GM19025 (cell line): ENCODE results near the gene C2orf15.
A peak's percentile ranks its signal among the peaks of the same experiment; 100 is the strongest.
"Not testable (repeated sequence)": the region's sequence is repeated elsewhere in the genome, so short reads cannot be mapped to it uniquely, and the experiment has no call there.

Source experiments
- ATAC-seq: cut with Tn5 transposase; IDR thresholded peaks from one replicate; pipeline ENCODE4 v1.9.1; 2021; ENCODE audit warnings: mild to moderate bottlenecking, low read depth, moderate library complexity; ENCODE audit not compliant: unreplicated experiment

Gene C2orf15

DNA sequence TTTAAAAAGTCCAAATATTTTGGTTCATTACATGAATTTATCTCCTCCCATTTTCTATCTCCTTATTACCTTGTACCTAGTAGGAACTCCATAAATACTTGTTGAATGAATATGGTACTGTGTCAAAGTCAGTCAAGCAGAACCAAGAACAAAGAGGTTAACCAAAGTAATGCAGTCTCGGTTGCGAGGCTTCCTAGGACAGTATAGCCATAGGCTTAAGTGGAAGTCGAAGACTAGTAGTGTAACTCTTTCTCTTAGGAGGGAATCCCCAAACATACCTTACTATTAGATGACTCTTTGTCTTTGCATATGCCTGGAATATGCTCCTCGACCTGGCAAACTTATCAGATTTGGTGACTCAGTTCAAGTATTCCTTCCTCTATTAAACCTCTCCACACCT is 18.1 kb downstream of the C2orf15 start:
- no peak for ATAC-seq

DNA sequence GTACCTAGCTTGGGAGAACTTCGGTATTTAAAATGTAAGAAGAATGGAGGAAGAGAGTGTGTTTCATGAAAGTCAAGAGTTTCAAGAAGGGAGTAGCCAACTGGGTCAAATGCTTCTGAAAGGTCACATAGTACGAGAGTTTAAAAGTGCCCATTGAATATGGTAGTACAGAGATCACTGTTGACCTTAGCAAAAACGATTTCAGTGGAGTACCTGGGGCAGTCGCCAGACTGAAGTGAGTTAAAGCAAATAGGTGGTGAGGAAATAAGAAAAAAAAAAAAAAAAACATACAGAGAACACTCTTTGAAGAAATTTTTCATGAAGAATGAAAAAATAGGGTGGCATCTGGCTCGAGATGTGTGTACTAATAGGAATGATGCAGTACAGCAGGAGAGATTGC is 24.7 kb downstream of the C2orf15 start:
- no peak for ATAC-seq

DNA sequence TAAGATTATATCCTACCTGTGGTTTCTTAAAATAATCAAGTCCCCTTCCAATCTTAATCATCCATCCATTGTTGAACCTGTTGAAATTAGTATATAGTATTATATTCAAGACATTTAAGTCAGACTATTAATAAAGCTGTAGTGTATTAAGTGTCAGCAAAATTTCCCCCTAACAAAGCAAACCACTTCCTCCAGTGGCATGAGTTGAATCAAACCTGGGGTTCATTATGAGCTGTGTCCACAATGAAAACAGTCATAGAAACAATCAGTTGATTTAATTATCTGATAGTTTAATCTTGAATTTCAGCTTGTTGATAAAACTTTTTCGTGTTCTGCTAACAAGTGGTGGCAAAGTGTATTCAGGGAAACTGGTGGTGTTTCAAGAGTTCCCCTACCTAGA is 28.0 kb downstream of the C2orf15 start:
- no peak for ATAC-seq

DNA sequence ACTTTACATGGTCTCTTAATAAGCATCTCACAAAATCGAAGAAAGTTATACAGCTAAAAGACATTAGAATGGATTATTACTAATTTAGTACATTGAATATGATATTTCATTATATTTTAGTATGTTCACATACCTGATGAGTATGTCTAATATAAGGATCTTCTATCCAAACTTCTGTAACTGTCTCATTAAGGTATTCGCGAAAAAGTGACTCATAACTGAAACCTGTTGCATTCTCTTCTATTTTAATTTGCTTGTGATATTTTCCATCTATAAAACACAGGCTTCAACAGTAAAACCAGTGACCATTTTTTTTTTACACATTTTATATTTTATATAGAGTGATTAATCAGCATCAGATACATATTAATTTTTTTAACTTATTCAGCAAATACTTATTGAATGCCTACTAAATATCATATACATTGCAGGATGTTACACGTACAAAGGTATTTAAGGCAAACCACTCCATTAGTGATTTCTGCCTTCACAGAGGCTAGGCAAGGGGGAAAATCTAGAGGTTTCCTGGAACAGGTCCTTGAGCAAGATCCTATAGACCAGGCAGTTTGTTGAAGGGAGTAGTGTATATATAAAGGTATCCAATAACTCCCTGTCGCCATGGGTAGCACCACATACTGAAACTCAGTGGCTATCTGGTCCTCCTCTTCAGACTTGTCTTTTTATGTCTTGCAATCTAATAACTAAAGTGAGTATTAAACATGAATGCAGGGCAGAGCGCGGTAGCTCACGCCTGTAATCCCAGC is 30.1 kb downstream of the C2orf15 start:
- no peak for ATAC-seq

DNA sequence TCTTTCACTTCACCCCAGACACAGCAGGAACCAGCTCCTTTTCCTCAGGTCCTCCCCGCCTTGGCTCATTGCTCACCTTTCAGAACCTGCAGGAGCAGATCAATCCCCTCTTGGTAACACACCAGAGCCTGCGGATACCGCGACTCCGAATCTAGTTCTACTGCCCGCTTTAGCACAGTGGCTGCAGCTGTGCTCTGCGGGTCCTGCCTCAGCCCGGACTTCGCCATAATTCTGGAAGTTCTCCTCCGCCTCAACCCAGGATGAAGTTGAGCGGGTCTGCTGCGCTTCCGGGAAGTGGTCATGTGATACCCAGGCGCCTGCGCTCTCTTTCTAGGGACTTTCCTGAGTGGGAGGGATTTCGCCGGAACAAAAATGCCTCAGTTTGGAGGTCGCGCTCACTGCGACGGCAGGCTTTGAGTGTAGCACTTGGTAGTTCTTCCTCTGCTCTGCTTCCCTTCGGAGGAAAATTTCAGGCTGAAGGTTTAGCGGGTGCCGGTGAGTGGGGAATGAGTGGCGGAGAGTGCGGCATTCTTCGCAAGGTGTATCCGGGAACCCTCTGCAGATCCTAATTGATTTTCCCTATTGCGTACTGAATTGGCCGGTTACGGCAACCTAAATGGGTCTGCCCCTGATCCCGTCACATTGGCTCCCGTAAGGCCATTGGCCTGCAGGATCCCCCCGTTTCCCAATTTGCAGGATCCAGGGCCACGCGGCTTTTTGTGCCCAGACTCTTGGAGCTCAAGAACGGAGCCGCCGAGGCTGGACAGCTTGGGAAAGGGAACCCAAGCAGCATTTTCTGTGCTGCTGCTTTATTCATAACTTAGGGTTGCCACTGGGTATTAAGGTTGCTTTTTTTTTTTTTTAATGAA is 39.5 kb downstream of the C2orf15 start, which contains the start of the genes MITD1 and MRPL30:
Gene MITD1 (minus strand): TSS at position 304 of the 869 bp plus-strand sequence. CDS start 77 bp downstream, at position 227.
Gene MRPL30 (plus strand): TSS at position 430 of the 869 bp plus-strand sequence. CDS start 5,020 bp downstream, outside the sequence.
- ATAC-seq, result peak; percentile 94

DNA sequence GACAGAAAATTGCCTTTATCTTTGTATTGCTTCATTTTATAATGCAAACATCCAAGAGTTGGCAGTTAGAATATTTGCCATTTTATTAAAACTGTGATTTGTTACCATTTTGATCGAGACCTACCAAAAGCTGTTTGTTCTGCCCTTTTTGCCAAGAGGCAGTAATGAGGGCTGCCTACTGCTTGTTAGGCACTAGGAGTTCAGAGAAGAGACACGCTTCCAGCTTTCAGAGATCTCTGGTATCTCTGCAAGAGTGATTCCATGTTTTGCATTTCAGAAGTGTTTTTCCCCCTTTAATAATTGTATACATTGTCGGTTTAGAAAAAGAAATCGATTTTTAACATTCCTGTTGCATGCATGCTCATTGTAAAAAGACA is 40.1 kb downstream of the C2orf15 start:
- ATAC-seq, result no peak

DNA sequence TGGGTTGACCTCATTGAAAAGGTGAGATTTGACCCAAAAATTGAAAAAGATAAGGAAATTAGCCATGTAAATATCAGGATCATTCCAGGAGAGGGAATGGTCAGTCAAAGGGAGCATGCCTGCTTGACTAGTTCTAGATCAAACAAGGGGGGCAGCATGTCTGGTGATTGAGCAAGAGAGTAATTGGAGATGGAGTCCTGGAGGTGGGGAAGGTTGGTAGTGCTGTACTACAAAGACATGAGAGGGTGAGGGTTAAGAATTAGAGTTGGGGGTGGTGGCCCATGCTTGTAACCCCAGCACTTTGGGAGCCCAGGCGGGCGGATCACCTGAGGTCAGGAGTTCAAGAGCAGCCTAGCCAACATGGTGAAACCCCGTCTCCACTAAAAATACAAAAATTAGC is 41.5 kb downstream of the C2orf15 start:
- ATAC-seq, result no peak

DNA sequence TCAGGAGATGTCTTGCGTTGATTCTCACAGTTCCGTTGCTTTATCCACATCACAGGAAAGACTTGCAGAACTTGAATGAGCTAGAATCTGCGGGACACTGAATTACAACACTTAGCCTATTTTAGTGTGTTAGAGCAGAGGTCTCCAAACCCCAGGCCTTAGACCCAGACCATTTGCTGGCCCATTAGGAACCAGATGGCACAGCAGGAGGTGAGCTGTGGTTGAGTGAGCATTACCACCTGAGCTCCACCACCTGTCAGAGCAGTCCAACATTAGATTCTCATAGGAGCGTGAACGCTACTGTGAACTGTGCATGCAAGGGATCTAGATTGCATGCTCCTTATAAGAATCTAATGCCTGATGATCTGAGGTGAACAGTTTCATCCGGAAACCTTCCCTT is 43.3 kb downstream of the C2orf15 start:
- no peak for ATAC-seq

DNA sequence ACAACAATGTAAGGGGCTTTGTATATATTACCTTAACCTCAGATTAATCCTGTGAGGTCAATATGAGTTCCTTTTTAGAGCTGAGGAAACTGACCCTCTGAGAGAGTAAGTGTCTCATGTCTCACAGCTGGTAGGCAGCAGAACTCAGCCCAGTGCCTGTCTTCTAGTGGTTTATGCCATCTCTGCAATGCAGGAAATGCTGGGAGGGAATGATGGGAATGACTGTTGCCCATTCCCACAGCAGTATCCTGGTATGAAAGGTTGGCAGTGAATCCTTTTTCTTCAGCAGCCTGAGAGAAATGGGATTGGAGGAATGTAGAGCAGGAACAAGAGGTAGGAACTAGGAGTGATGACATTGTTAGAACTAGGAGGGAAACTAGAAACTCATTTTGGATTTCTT is 45.5 kb downstream of the C2orf15 start:
- ATAC-seq, result no peak

DNA sequence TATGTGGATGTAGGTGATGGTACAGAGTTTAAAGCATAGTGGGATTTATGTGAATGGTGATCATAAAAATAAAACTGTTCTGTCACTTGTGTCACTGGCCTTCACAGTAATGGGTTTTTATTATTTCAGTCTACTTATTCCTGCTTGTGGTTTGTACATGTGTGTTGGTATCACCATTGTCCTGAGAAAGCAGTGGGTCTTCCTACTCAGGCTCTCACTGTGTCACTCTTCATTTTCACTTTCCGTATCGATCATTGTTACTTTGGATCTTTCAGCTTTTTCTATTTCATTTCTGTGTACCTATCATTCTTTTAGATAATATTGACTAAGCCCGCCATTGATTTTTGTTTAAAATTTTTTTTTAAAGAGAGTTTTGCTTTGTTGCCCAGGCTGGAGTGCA is 46.9 kb downstream of the C2orf15 start:
- no peak for ATAC-seq

DNA sequence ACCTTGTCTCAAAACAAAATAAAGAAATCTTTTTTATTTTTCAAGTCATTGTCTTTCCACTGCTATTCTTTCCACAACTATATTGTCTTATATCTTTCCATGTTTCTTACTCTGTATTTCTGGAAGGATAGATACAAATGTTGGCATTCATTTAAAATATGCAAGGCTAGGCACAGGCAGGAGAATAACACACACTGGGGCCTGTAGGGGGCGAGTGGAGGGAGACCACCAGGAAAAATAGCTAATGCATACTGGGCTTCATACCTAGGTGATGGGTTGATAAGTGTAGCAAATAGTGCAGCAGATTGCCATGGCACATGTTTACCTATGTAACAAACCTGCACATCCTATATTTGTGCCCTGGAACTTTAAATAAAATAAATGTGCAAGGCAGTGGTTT is 49.0 kb downstream of the C2orf15 start:
- no peak for ATAC-seq

DNA sequence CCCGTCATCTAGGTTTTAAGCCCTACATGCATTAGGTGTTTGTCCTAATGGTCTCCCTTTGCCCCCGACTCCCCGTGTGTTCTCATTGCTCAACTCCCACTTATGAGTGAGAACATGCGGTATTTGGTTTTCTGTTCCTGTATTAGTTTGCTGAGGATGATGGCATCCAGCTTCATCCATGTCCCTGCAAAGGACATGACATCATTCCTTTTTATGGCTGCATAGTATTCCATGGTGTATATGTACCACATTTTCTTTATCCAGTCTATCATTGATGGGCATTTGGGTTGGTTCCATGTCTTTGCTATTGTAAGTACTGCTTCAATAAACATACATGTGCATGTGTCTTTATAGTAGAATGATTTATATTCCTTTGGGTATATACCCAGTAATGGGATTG is 50.9 kb downstream of the C2orf15 start:
- not testable (repeated sequence) for ATAC-seq

DNA sequence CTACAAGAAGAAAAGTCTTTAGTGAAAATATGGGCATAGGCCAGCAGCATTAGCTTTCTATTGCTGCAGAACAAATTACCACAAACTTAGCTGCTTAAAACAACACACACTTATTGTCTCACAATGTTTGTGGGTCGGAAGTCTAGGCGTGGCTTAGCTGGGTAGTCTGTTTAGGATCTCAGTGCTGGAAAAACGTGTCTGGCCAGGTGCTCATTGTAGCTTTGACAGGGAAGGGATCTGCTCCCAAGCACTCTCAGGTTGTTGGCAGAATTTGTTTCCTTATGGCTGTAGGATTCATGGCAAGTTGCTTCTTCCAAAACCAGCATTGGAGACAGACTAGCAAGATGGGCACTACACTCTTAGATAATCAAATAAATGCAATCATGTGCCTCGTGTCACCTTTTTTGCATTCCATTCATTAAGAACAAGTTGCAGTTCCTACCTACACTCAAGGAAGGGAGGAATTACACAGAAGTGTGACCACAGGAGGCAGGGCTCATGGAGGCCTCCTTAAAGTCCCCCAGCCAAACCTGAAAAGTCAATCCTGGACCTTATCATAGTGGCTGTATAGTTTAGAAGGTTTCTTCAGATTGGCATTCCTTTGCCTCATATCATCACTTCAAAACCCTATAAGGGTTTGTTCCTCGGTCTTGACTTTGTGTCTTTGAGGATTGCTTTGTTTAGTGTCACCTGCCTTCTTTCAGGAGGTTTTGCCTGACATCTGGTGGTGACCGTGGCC is 56.8 kb downstream of the C2orf15 start:
- no peak for ATAC-seq

DNA sequence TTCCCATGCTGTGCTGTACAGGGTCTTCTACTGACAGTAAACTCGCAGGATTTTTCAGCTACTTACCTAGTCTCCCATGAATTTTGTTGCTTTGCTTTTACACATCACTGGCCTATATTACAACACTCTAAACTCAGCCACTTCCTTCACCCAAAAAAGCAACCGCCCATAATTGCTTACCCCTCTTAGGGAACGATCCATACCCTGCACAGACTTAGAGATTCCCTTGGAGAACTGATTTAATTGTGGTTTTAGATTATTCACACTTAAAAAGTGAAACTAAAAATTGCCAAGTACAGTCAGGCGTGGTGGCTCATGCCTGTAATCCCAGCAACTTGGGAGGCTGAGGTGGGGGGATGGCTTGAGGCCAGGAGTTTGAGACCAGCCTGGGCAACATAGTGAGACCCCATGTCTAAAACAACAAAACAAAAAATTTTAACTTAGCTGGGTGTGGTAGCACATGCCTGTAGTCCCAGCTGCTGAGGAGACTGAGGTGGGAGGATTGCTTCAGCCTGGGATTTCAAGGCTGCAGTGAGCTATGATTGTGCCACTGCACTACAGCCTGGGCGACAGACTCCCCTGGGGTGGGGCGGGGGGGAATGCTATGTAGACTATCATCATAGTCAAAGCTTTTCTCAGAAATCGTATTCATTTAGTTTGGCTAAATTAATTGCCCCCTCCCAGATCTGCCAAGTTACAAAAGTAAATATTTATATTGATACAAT is 58.7 kb downstream of the C2orf15 start:
- ATAC-seq, result no peak
